ENCODE data around the gene FOXP1.

GRCh38 chr3:71107926-71108325, 475.6 kb downstream of the FOXP1 start:
- no peak for TF ChIP-seq POLR2AphosphoS5 (IDR thresholded peaks at IDR 0.05)
- TF ChIP-seq CTCF (IDR thresholded peaks at IDR 0.05), result no peak
- TF ChIP-seq POLR2A (IDR thresholded peaks at IDR 0.05), result no peak

Data from breast epithelium (tissue), 3 donors.